HL-60 (cell line): ENCODE results near the gene NEK2.
"Not testable (repeated sequence)": the region's sequence is repeated elsewhere in the genome, so short reads cannot be mapped to it uniquely, and the experiment has no call there.

Experiments
- CTCF ChIP-seq: IDR thresholded peaks from one replicate; pipeline ENCODE4 v1.5.1; 2011; ENCODE audit warnings: low read length, control low read depth, inconsistent platforms; ENCODE audit not compliant: insufficient read depth
- GABPA ChIP-seq: IDR thresholded peaks from 2 replicates; pipeline ENCODE4 v1.6.1; 2012; ENCODE audit warnings: low read depth
- POLR2AphosphoS5 ChIP-seq: IDR thresholded peaks from 2 replicates; pipeline ENCODE4 v1.6.1; 2012; ENCODE audit warnings: low read depth

GRCh38 chr1:211625866-211626265 is 49.6 kb downstream of the NEK2 start:
- TF ChIP-seq GABPA, CTCF, POLR2AphosphoS5: not testable (repeated sequence)
